ENCODE data around the gene EEF1A2. TPM values are rescaled to one million over a fixed set of nuclear protein-coding genes. Genes with fewer than 3 reads are reported as not detected.

The EEF1A2 gene
- total and polyA plus RNA-seq, 2 experiments from 2014 or later = 1.3 to 37.1 TPM

- H3K36me3 Mint-ChIP-seq (ENCODE audit: low read depth) = no peaks in the 10 kb centered on the region
- Histone ChIP-seq H3K79me2 (replicated peaks; ENCODE audit: insufficient read depth) (peaks cover 60% of the 10 kb centered on the region), H3K4me3 (no peak overlapping the region), H3K27me3 (ENCODE audit: insufficient read depth) (no peaks in the 10 kb centered on the region), H3K36me3 (ENCODE audit: insufficient read depth) (no peaks in the 10 kb centered on the region), H3F3A (replicated peaks; ENCODE audit: low read depth) (no peaks in the 10 kb centered on the region; the same call in 1 of the 2 replicates), H3K9me2 (ENCODE audit: insufficient read depth) (no peaks in the 10 kb centered on the region), H3K4me2 (peak overlapping the region; percentile 32; the same call in 1 of the 2 replicates), H3K4me1 (ENCODE audit: insufficient read depth) (peaks cover 13% of the 10 kb centered on the region; the same call in 1 of the 2 replicates), H3K27ac (ENCODE audit: low read depth) (peak overlapping the region; percentile 69; the same call in 1 of the 2 replicates), H2AFZ (no peak overlapping the region), H4K20me1 (replicated peaks; ENCODE audit: insufficient read depth) (peaks cover 11% of the 10 kb centered on the region; the same call in 1 of the 2 replicates)
- DNase-seq (ENCODE audit: low spot score) (no peak), ATAC-seq (peak; percentile 7; the same call in 2 of the 3 replicates)
- TF ChIP-seq EZH2phosphoT487 (IDR thresholded peaks at IDR 0.05; ENCODE audit: unreplicated experiment) (no peak), NANOG (IDR thresholded peaks at IDR 0.05; ENCODE audit: borderline replicate concordance) (no peak), POLR2AphosphoS5 (IDR thresholded peaks at IDR 0.05; ENCODE audit: low read depth) (no peak), CREB1 (CRISPR knock-in tag; IDR thresholded peaks at IDR 0.05; ENCODE audit: low read depth) (no peak)
- H3K9me3 Mint-ChIP-seq = no peaks in the 10 kb centered on the region
- peak overlapping the region; percentile 23; the same call in 1 of the 2 replicates for H3K27ac Mint-ChIP-seq
- H3K4me3 Mint-ChIP-seq = peak overlapping the region; percentile 24; the same call in 2 of the 3 replicates
- H3K4me1 Mint-ChIP-seq = peaks cover 33% of the 10 kb centered on the region
- peaks cover 20% of the 10 kb centered on the region for H3K27me3 Mint-ChIP-seq (ENCODE audit: insufficient read depth, low read depth, poor library complexity)
Measured at GRCh38 chr20:63454731-63455567, 43.9 kb downstream of the EEF1A2 start.

GRCh38 chr20:63452821-63453523 lies 45.9 kb downstream of the EEF1A2 start:
- H3K9me3 Mint-ChIP-seq = no peaks in the 10 kb centered on the region
- no peak overlapping the region for H3K4me3 Mint-ChIP-seq
- DNase-seq (ENCODE audit: low spot score) (peak; percentile 48), ATAC-seq (peak; percentile 12)
- no peak overlapping the region for H3K4me3 ChIP-seq
- H3K9me2 ChIP-seq (ENCODE audit: insufficient read depth) = no peaks in the 10 kb centered on the region
- TF ChIP-seq STAT1 (IDR thresholded peaks at IDR 0.05; ENCODE audit: unreplicated experiment) (no peak), CTCF (conservative IDR thresholded peaks at IDR 0.05; ENCODE audit: low read depth in 2 of 2) (peak in 1 of 2 experiments; percentile 13; a peak in 1 of 4 replicates)
- no peaks in the 10 kb centered on the region for H3K36me3 ChIP-seq (ENCODE audit: insufficient read depth)
- H3K27ac Mint-ChIP-seq = no peak overlapping the region
- peaks cover 17% of the 10 kb centered on the region for H3K27me3 Mint-ChIP-seq (ENCODE audit: insufficient read depth, low read depth, poor library complexity)
- H3K79me2 ChIP-seq (replicated peaks; ENCODE audit: insufficient read depth) = peaks cover 60% of the 10 kb centered on the region
- peaks cover 14% of the 10 kb centered on the region for H4K20me1 ChIP-seq (replicated peaks; ENCODE audit: insufficient read depth)
- no peaks in the 10 kb centered on the region for H3K36me3 Mint-ChIP-seq (ENCODE audit: low read depth)
- no peak overlapping the region for H3K4me2 ChIP-seq
- no peak overlapping the region for H2AFZ ChIP-seq
- H3F3A ChIP-seq (replicated peaks; ENCODE audit: low read depth) = no peaks in the 10 kb centered on the region; the same call in 1 of the 2 replicates
- no peaks in the 10 kb centered on the region for H3K27me3 ChIP-seq (ENCODE audit: insufficient read depth)
- H3K4me1 Mint-ChIP-seq = peaks cover 36% of the 10 kb centered on the region
- H3K4me1 ChIP-seq (ENCODE audit: insufficient read depth) = peaks cover 13% of the 10 kb centered on the region; the same call in 1 of the 2 replicates
- no peak overlapping the region for H3K27ac ChIP-seq (ENCODE audit: low read depth)

All from GM23338 (cell line).